K562 (cell line): ENCODE data around the gene PAK1IP1. TPM values are rescaled to one million over a fixed set of nuclear protein-coding genes. Genes with fewer than 3 reads are reported as not detected.

Source experiments
- BRCA1 ChIP-seq, 2 experiments: fragments of 450-650 bp in 1 of 2; sonication (generic) in 1 of 2; formaldehyde crosslinking in 1 of 2; IDR thresholded peaks; 2 replicates each; pipeline versions ENCODE4 v1.5.0 to v1.6.1; 2017 to 2020; ENCODE audit warnings: mild to moderate bottlenecking in 1 of 2, missing genetic modification reagents in 1 of 2
- CHD7 ChIP-seq: fragments of 200-600 bp; sonication (generic); IDR thresholded peaks from one replicate; pipeline ENCODE4 v1.6.1; 2012; ENCODE audit warnings: mild to moderate bottlenecking, low read depth, low read length, inconsistent platforms
- DLX4 ChIP-seq: fragments of 250-450 bp; sonication (Bioruptor Pico); IDR thresholded peaks from 2 replicates; pipeline ENCODE4 v1.6.1; 2021; ENCODE audit warnings: mild to moderate bottlenecking
- ERF ChIP-seq: fragments of 450-650 bp; formaldehyde crosslinking; IDR thresholded peaks from 2 replicates; pipeline ENCODE4 v1.4.0; 2020; ENCODE audit warnings: mild to moderate bottlenecking, mixed read lengths
- FOXJ3 ChIP-seq: sonication (generic); formaldehyde crosslinking; IDR thresholded peaks from 2 replicates; pipeline ENCODE4 v1.4.0; 2020; ENCODE audit warnings: mild to moderate bottlenecking, missing genetic modification reagents
- HOXB6 ChIP-seq: fragments of 250-450 bp; sonication (Bioruptor Pico); IDR thresholded peaks from 2 replicates; pipeline ENCODE4 v1.5.1; 2022; ENCODE audit warnings: mild to moderate bottlenecking, borderline replicate concordance
- IRF9 ChIP-seq: fragments of 450-650 bp; IDR thresholded peaks from 2 replicates; pipeline ENCODE4 v1.6.1; 2016; ENCODE audit warnings: missing biosample characterization, missing genetic modification characterization
- KDM1A ChIP-seq, 2 experiments: fragments of 450-650 bp; IDR thresholded peaks; 2 replicates each; pipeline ENCODE4 v1.6.1; 2016; ENCODE audit warnings: mild to moderate bottlenecking in 2 of 2
- RAD51 ChIP-seq: fragments of 450-650 bp; IDR thresholded peaks from 2 replicates; pipeline ENCODE4 v1.7.1; 2016; ENCODE audit warnings: low read depth, mild to moderate bottlenecking, borderline replicate concordance
- SNAPC5 ChIP-seq: fragments of 250-450 bp; sonication (Bioruptor Pico); IDR thresholded peaks from 2 replicates; pipeline ENCODE4 v1.8.0; 2021; ENCODE audit warnings: moderate library complexity, mild to moderate bottlenecking, inconsistent platforms
- TCF3 ChIP-seq: sonication (generic); formaldehyde crosslinking; IDR thresholded peaks from 2 replicates; pipeline ENCODE4 v1.4.0; 2020; ENCODE audit warnings: mild to moderate bottlenecking, missing genetic modification reagents
- ZBTB7A ChIP-seq: IDR thresholded peaks from 2 replicates; pipeline ENCODE4 v1.6.1; 2011; ENCODE audit warnings: low read depth, mild to moderate bottlenecking, low read length, moderate library complexity, borderline replicate concordance; ENCODE audit not compliant: control insufficient read depth
- ZC3H8 ChIP-seq: fragments of 450-650 bp; IDR thresholded peaks from 2 replicates; pipeline ENCODE4 v1.6.1; 2017
- ZNF23 ChIP-seq: fragments of 250-450 bp; sonication (Bioruptor Pico); IDR thresholded peaks from 2 replicates; pipeline ENCODE4 v1.4.0; 2020; ENCODE audit warnings: mild to moderate bottlenecking
- ZNF644 ChIP-seq: fragments of 200-800 bp; sonication (Bioruptor generic); IDR thresholded peaks from 2 replicates; pipeline ENCODE4 v1.6.1; 2016; ENCODE audit warnings: low read depth, missing genetic modification characterization, missing compliant biosample characterization
- polyA plus RNA-seq, 8 experiments: library from polyadenylated mRNA; depleted of rRNA in 4 of 8; stranded (reverse) in 5 of 8; unstranded in 3 of 8; fragments of >200 nt; fragmentation: Nextera tagmentation in 2 of 8; fragmentation: Illumina TruSeq in 1 of 8; extraction: Ambion mirVana in 2 of 8; extraction: Trizol in 1 of 8; gene quantifications; 2 replicates each; pipeline versions ENCODE4 v1.2.1 to v1.2.3, GENCODE V29; 2011 to 2014; ENCODE audit warnings: inconsistent platforms in 1 of 8, missing spikeins in 1 of 8
- total RNA-seq, 7 experiments: library from RNA; depleted of rRNA in 6 of 7; stranded (reverse); fragments of >200 nt in 6 of 7; fragmentation: Illumina TruSeq in 2 of 7; extraction: Trizol in 2 of 7; gene quantifications; 2 replicates each; pipeline versions ENCODE4 v1.2.1 to v1.2.3, GENCODE V29; 2011 to 2021; ENCODE audit warnings: low replicate concordance in 1 of 7

PAK1IP1 gene
- total and polyA plus RNA-seq, 9 of the 15 experiments (the other 6 are each of a cell fraction or from before 2014, with no cell fraction given), result 50.0 to 200 (median 87.0) TPM

- 0 out of 2 replicates have a peak, but pooled peaks have one; percentile 65 for TF ChIP-seq ZNF644 (tag)
- TF ChIP-seq ERF, result peak; percentile 69; the same call in 1 of the 2 replicates
- 0 out of 2 replicates have a peak, but pooled peaks have one; percentile 19 for TF ChIP-seq ZC3H8
- peak; percentile 76; the same call in 1 of the 2 replicates for TF ChIP-seq RAD51
- TF ChIP-seq IRF9 (tag), result no peak
- TF ChIP-seq ZNF23, result no peak
- TF ChIP-seq BRCA1 (IDR thresholded peaks at IDR 0.05), result no peak
- no peak for TF ChIP-seq BRCA1 (CRISPR knock-in tag; IDR thresholded peaks at IDR 0.05)
- TF ChIP-seq HOXB6 (CRISPR knock-in tag), result no peak
- no peak for TF ChIP-seq DLX4 (CRISPR knock-in tag)
- no peak for TF ChIP-seq SNAPC5 (CRISPR knock-in tag)
- TF ChIP-seq CHD7, result no peak
- TF ChIP-seq FOXJ3 (CRISPR knock-in tag), result no peak
- TF ChIP-seq ZBTB7A, result no peak
- TF ChIP-seq TCF3 (CRISPR knock-in tag), result peak; percentile 48
- no peak for TF ChIP-seq KDM1A (IDR thresholded peaks at IDR 0.05)
These were observed at the start of gene PAK1IP1, which contains the start of gene C6orf52 (continued) for GRCh38 chr6:10694302-10695085.
